GM18907 (cell line): ENCODE measurements around the gene NTSR2.

Experiments used
- ATAC-seq: cut with Tn5 transposase; IDR thresholded peaks from one replicate; pipeline ENCODE4 v1.9.1; 2021; ENCODE audit warnings: mild to moderate bottlenecking, moderate library complexity; ENCODE audit not compliant: unreplicated experiment

The NTSR2 gene, protein sequence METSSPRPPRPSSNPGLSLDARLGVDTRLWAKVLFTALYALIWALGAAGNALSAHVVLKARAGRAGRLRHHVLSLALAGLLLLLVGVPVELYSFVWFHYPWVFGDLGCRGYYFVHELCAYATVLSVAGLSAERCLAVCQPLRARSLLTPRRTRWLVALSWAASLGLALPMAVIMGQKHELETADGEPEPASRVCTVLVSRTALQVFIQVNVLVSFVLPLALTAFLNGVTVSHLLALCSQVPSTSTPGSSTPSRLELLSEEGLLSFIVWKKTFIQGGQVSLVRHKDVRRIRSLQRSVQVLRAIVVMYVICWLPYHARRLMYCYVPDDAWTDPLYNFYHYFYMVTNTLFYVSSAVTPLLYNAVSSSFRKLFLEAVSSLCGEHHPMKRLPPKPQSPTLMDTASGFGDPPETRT

GRCh38 chr2:11669454-11670291 is at the start of gene NTSR2:
Gene NTSR2, minus strand, starts transcription at chr2:11670195. Its CDS starts 66 bp downstream, at chr2:11670129.
- ATAC-seq: no peak

DNA sequence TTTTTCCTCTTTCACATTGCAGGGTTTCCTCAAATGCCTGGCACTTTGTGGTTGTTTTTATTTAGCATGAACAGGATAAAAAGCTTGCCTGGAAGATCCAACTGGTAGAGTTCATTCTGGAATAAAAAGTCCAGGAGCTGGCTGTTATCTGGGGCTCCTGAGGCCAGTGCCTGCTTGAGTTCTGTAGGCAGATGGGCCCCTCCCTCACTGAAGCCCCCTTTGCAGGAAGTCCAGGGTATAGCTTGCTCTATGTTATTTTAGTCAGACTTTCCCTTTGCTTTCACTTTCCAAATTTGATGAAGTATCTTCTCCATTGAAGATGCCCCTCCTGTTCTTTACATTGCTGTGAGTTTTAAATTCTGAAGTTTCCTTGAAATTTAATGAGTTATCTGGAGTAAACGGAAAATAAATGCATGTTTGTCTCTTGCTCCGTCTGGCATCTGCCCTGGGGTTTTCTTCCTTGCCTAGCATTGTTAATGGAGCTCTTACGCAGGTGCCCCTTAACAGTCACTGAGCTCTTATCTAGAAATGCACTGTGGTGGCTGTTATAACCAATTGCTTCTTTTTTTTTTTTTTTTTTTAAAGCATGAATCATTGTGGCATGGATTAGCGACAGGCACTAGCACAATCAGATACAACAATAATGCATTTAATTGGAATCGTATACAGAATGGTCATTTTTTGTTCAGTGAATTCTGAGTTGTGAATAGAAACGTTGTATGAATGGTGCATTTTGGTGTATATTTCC is 49.4 kb upstream of the NTSR2 start:
- ATAC-seq: no peak

DNA sequence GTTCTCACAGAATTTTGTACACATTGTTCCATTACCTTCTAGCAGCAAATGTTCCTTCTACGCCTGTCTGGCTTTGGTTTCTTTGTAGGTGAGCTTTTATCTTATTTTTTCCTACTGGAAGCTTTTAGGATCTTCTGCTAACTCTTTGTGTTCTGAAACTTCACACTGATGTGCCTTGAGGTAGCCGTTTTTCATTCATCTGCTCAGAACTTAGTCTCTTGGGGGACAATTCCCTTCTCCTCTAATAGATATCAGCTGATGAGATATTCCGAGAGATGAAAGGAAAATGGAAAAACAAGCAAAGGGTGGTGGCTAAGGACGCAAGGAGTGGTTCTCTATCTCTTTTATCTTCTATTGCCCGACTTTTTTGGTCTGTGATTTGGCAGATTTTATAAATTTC is 48.6 kb upstream of the NTSR2 start:
- ATAC-seq: no peak

- ATAC-seq: no peak
These were observed 47.6 kb upstream of the NTSR2 start for GRCh38 chr2:11717623-11718022.

GRCh38 chr2:11716689-11717321 is 46.8 kb upstream of the NTSR2 start:
- ATAC-seq: no peak

DNA sequence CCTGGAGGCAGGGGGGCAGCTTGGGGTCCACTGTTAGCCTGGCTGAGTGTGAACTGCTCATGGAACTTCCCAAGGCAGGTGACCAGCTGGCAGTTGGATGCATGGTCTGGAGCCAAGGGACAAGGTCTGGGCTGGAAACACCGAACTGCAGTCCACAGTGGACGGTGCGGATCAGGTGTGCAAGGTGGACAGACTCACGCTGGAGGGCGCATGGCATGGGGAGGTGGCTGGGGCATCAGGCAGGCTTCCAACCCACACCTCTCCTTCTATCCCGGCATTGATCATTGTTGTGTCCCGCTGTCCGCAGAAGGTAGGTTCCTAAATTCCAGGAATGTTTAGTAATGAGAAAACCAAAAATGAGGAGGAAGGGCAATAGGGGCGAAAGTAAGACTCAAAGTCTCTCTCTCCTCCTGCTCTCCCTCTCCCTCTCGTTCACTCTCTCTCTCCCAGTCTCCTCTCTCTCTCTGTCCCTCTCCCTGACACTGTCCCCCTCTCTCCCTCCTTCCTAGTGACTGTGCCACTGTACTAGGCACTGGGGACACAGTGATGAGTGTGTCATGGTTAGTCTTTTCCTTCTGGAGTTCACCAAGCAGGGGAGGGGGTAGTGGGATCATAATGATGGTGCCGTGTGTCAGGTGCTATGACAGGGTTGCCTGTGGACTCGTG is 46.1 kb upstream of the NTSR2 start:
- no peak for ATAC-seq

DNA sequence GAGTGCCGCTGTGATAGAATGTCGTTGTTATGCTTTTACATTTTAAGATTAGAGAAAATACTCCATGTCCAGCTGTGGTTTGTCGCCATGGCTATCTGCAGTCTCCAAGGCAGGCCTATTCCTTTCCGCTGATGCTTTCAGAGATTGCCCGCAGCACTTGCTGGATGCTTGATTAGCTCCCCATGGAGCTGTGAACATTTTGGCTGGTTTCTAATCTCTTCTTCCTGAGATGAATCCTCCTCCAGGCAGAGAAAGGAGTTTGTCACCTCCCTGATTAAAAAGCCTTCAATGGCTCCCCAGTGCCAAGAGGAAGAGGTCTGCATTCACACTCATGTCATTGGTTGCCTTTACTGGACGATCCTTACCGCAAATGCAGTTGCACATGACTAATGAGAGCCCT is 43.8 kb upstream of the NTSR2 start:
- ATAC-seq: no peak

DNA sequence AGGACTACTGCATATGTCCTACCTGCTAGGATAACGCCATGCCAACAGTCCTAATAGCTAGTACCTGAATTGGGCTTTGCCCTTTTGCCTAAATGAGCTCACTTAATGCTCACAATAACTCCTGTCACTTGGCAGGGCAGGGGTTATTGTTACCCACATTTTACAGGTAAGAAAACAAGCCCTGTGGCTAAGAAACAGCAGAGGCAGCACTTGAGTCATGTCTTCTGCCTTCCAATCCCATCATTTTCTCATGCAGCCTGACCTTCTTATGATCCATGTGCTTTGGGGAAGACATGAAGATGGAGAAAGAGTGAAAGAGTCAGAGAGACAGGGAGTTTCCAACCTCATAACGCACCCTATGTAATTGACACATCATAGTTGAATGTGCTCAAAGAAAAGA is 42.9 kb upstream of the NTSR2 start:
- ATAC-seq: no peak

GRCh38 chr2:11711751-11712150 is 41.8 kb upstream of the NTSR2 start:
- no peak for ATAC-seq

- no peak for ATAC-seq
These were observed 41.3 kb upstream of the NTSR2 start for GRCh38 chr2:11711354-11711716.

- no peak for ATAC-seq
These were observed 40.8 kb upstream of the NTSR2 start for GRCh38 chr2:11710632-11711353.

DNA sequence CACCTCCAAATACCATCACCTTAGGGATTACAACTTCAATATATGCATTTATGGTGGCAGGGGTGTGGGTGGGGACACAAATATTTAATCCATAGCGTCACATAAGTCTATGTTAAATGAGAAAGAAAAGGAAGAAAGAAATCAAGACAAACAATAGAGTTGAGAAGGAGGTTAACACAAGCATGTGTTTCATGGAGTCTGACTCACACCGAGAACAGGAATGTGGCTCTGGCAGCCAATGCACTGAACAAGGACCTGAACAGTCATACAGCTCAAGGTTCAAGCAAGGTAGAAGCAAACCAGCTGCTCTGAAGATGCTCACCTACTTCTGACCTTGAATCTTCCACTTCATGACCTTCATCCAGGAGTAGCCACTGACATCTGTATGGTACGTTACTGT is 40.2 kb upstream of the NTSR2 start:
- ATAC-seq: no peak

DNA sequence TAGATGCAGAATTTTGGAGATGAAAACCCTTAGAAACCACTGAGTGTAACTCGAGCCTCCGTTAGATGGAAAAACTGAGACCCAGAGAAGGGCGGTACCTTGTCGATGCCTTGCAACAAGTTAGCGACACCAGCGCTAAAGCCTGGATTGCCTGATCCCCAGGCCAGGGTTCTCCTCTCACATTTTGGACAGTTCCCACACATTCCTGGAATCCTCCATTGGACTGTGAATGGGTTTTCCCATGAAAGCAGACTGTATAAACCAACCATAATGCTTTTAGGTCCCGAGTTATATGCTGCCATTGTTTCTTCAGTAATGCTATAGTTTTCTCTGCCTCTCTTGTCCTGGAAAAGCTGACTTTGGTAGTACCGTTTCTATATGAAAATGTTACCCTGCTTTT is 39.3 kb upstream of the NTSR2 start:
- ATAC-seq: no peak

DNA sequence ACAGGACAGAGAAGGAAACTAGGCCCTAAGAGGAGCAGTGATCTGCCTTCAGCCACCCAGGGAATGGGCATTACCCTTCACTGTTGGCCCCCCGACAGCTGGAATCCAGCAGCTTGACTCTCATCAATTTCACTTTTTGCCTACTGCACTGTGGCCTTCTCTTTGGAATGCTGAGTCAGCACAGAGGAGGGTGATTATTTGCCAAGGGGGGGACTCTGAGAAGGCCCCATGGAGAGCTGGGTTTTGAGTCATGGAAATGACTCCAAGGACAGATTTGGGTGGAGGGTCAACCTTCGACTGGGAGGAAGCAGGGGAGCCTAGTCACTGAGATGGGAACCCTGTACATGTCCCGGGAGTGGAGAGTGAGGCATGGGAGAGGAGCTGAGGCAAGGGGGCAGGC is 38.1 kb upstream of the NTSR2 start:
- no peak for ATAC-seq

DNA sequence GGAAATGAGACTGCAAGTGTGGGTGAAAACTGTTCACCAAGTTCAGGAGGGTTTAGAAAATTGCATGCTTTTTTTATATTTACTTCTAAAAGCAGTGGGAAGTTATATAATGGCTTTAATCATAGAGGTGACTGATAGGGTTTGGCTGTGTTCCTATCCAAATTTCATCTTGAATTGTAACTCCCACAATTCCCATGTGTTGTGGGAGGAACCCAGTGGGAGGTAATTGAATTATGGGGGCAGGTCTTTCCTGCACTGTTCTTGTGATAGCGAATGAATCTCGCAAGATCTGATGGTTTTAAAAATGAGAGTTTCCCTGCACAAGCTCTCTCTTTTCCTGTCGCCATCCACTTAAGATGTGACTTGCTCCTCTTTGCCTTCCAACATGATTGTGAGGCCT is 35.7 kb upstream of the NTSR2 start:
- no peak for ATAC-seq

DNA sequence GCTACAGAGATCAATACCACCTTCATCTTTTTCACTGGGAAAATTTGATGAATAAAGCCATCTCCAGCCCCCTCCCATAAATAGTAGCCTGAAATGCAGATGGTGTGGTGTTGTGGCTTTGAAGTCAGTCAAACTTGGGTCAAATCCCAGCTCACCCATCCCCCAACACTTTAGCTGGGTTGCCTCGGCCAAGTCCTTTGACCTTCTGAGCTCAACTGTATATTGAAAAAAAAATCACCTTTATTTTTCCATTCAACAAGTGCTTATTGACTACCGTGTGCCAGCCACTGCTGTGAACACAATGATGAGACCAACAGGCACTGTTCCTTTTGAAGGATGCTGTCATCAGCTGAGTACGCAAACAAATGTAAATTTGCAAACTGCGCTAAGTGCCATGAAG is 35.1 kb upstream of the NTSR2 start:
- no peak for ATAC-seq

- no peak for ATAC-seq
These were observed 33.7 kb upstream of the NTSR2 start for GRCh38 chr2:11703700-11704099.

DNA sequence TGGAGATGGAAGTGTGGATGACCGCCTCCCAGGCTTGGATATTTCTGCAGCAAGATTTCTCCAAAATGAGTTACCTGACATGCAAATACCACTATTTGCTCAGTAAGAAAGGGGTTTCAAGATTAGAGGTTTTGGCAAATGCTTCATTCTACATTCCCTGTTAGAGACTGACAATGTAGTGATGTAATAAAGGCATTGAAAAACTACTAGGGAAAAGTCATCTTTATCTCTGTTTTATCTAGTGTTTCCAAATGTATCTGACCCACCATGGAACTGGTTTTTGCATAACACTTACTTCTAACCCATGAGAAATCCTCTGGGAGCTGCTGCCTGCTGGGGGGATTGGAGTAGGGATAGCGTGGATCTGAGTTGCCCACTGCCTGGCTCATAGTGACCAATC is 33.0 kb upstream of the NTSR2 start:
- no peak for ATAC-seq

GRCh38 chr2:11701751-11702301 is 31.8 kb upstream of the NTSR2 start:
- ATAC-seq: no peak

GRCh38 chr2:11701206-11701605 is 31.2 kb upstream of the NTSR2 start:
- ATAC-seq: no peak
